Measurements from ENCODE around the gene DYSF.

DYSF gene

DNA sequence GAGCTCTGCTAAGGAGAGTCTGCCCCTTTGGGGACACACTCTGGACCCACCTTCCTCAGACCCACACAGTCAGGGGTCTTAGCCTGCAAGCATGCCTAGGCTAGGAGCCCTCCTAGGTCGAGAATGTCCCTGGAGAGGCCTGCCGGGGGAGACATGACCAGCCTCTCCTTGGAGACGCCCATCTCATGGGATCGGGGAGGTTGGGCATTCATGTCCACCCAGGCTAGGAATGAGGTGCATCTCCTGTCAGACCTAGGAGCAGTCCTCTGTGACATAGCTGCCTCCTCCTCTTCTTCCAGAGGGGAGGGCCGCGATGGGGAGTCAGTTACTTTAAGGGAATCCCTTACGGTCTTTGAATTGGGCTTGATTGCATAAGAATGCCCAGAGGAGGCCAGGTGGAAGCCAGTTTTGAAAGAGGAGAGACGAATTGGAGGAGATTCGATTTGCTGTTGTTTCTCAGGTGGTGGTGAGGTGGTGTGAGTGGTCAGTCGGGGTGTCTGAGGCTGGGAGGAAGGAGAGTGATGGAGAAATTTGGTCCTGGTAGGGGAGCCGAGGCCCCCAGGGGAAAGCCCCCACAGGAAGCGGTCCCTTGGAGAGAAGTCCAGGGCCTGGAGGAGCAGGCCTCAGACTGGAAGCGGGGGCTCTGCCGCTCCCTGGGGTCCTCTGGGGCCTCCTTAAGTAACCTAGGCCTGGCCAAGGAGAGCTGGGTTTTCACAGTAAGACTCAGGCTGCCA lies 241.3 kb downstream of the DYSF start:
- Histone ChIP-seq H3F3A (ENCODE audit: insufficient read depth, low read length) (no peaks in the 10 kb centered on the region), H3K27ac (ENCODE audit: low read length) (no peak overlapping the region), H3K79me2 (ENCODE audit: low read length) (no peaks in the 10 kb centered on the region), H3K9me2 (replicated peaks; ENCODE audit: insufficient read depth, low read length) (no peaks in the 10 kb centered on the region), H3K9ac (ENCODE audit: low read length) (no peak overlapping the region), H3K27me3 (replicated peaks; ENCODE audit: insufficient read depth, low read length) (no peaks in the 10 kb centered on the region; the same call in 1 of the 2 replicates), H3K4me1 (ENCODE audit: low read length) (no peaks in the 10 kb centered on the region), H2AFZ (ENCODE audit: low read length) (no peak overlapping the region), H3K4me2 (ENCODE audit: low read depth, low read length) (no peak overlapping the region), H4K20me1 (ENCODE audit: insufficient read depth, low read length) (no peaks in the 10 kb centered on the region), H3K9me3 (replicated peaks; ENCODE audit: insufficient read depth, low read length) (no peaks in the 10 kb centered on the region), H3K4me3 (ENCODE audit: low read length) (no peak overlapping the region), H3K36me3 (replicated peaks; ENCODE audit: insufficient read depth, low read length) (no peaks in the 10 kb centered on the region)
- no peak for DNase-seq
- TF ChIP-seq, protein P1, sequence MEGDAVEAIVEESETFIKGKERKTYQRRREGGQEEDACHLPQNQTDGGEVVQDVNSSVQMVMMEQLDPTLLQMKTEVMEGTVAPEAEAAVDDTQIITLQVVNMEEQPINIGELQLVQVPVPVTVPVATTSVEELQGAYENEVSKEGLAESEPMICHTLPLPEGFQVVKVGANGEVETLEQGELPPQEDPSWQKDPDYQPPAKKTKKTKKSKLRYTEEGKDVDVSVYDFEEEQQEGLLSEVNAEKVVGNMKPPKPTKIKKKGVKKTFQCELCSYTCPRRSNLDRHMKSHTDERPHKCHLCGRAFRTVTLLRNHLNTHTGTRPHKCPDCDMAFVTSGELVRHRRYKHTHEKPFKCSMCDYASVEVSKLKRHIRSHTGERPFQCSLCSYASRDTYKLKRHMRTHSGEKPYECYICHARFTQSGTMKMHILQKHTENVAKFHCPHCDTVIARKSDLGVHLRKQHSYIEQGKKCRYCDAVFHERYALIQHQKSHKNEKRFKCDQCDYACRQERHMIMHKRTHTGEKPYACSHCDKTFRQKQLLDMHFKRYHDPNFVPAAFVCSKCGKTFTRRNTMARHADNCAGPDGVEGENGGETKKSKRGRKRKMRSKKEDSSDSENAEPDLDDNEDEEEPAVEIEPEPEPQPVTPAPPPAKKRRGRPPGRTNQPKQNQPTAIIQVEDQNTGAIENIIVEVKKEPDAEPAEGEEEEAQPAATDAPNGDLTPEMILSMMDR (IDR thresholded peaks at IDR 0.05; ENCODE audit: low read length), result no peak
- TF ChIP-seq EZH2phosphoT487 (IDR thresholded peaks at IDR 0.05; ENCODE audit: low read length), result no peak
- TF ChIP-seq EZH2 (optimal IDR thresholded peaks at IDR 0.05; ENCODE audit: low read depth, low read length), result no peak

DNA sequence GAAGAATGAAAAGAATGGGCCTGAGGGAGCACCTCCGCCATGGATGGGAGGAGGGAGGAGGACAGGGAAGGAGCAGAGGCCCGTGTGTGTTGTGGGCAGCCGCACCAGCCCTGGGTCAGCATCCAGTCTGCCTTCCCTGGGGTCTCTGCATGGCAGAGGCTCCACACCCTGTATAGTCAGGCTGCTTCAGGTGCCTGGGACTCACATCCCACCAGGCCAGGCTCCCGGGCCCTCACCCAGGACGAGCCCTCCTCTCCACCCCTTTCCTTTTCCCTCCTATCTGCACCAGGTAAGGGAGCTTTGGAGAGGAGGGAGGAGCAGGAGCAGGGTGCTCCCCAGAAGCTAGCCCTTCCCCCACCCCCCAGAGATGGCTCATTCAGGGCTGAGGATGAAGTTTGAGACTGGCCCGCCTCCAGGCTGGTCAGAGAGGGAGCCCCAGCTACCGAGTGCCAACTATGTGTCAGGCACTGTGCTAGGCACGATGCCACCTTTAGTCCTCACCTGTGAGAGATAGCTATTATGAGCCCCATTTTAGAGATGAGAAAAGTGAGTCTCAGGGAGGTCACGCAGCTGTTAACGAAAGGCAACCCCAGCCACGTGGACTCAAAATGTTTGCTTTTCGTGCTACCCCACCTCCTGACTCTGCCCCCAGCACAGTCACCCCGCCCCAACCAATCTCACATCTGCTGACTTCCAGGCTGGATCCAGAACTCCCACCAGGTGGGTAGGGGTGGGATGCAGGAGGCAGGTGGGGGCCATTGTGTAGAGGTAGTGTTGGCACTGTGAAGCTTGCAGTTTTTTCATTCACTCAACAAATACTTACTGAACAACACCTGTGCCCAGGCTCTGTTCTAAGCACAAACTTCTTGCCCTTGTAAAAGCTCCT lies 242.1 kb downstream of the DYSF start:
- H3K4me2 ChIP-seq (ENCODE audit: low read depth, low read length), result no peak overlapping the region
- H3F3A ChIP-seq (ENCODE audit: insufficient read depth, low read length), result no peaks in the 10 kb centered on the region
- H3K9ac ChIP-seq (ENCODE audit: low read length), result no peak overlapping the region
- no peak for DNase-seq
- H3K79me2 ChIP-seq (ENCODE audit: low read length), result no peaks in the 10 kb centered on the region
- no peaks in the 10 kb centered on the region for H3K9me3 ChIP-seq (replicated peaks; ENCODE audit: insufficient read depth, low read length)
- H2AFZ ChIP-seq (ENCODE audit: low read length), result no peak overlapping the region
- no peaks in the 10 kb centered on the region for H3K4me1 ChIP-seq (ENCODE audit: low read length)
- H3K27me3 ChIP-seq (replicated peaks; ENCODE audit: insufficient read depth, low read length), result no peaks in the 10 kb centered on the region; the same call in 1 of the 2 replicates
- no peaks in the 10 kb centered on the region for H3K36me3 ChIP-seq (replicated peaks; ENCODE audit: insufficient read depth, low read length)
- no peaks in the 10 kb centered on the region for H3K9me2 ChIP-seq (replicated peaks; ENCODE audit: insufficient read depth, low read length)
- H3K4me3 ChIP-seq (ENCODE audit: low read length), result no peak overlapping the region
- H3K27ac ChIP-seq (ENCODE audit: low read length), result no peak overlapping the region
- TF ChIP-seq, protein P1 (IDR thresholded peaks at IDR 0.05; ENCODE audit: low read length), result no peak
- TF ChIP-seq EZH2 (optimal IDR thresholded peaks at IDR 0.05; ENCODE audit: low read depth, low read length) (no peak), EZH2phosphoT487 (IDR thresholded peaks at IDR 0.05; ENCODE audit: low read length) (no peak)
- no peaks in the 10 kb centered on the region for H4K20me1 ChIP-seq (ENCODE audit: insufficient read depth, low read length)

DNA sequence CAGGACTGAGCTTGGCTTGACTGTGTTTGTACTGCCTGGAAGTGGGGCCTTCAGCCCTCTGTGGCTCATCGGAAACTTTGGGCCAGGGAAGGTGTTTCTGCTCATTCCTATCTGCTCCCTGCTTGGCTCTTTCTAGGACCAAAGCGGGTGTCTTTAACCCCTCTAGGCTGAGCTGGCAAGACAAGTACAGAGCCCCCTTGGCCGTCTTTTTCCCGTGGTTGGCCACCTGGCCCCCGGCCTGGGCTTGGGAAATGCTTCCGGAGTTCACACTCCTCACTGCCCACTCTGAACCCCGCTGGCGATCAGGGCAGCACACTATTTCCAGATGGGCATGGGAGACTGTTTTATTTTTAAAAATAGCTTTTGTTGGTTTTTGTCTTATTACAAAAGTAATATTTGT lies 243.0 kb downstream of the DYSF start:
- Histone ChIP-seq H3K27ac (ENCODE audit: low read length) (no peak overlapping the region), H3K36me3 (replicated peaks; ENCODE audit: insufficient read depth, low read length) (no peaks in the 10 kb centered on the region), H3K9me3 (replicated peaks; ENCODE audit: insufficient read depth, low read length) (no peaks in the 10 kb centered on the region), H2AFZ (ENCODE audit: low read length) (no peak overlapping the region), H3K27me3 (replicated peaks; ENCODE audit: insufficient read depth, low read length) (no peaks in the 10 kb centered on the region; the same call in 1 of the 2 replicates), H4K20me1 (ENCODE audit: insufficient read depth, low read length) (no peaks in the 10 kb centered on the region), H3K4me2 (ENCODE audit: low read depth, low read length) (no peak overlapping the region), H3K9ac (ENCODE audit: low read length) (no peak overlapping the region), H3K9me2 (replicated peaks; ENCODE audit: insufficient read depth, low read length) (no peaks in the 10 kb centered on the region), H3K4me3 (ENCODE audit: low read length) (no peak overlapping the region), H3F3A (ENCODE audit: insufficient read depth, low read length) (no peaks in the 10 kb centered on the region), H3K4me1 (ENCODE audit: low read length) (no peaks in the 10 kb centered on the region), H3K79me2 (ENCODE audit: low read length) (no peaks in the 10 kb centered on the region)
- no peak for DNase-seq
- TF ChIP-seq EZH2phosphoT487 (IDR thresholded peaks at IDR 0.05; ENCODE audit: low read length) (no peak), EZH2 (optimal IDR thresholded peaks at IDR 0.05; ENCODE audit: low read depth, low read length) (no peak)
- TF ChIP-seq, protein P1 (IDR thresholded peaks at IDR 0.05; ENCODE audit: low read length), result no peak
